ENCODE data around the gene RMC1. TPM values are rescaled to one million over a fixed set of nuclear protein-coding genes. Genes with fewer than 3 reads are reported as not detected.

Gene RMC1
- total and polyA plus RNA-seq, 2 of the 13 experiments (the other 11 are each of a cell fraction or from before 2014, with no cell fraction given) = 9.4 to 19.5 TPM

DNA sequence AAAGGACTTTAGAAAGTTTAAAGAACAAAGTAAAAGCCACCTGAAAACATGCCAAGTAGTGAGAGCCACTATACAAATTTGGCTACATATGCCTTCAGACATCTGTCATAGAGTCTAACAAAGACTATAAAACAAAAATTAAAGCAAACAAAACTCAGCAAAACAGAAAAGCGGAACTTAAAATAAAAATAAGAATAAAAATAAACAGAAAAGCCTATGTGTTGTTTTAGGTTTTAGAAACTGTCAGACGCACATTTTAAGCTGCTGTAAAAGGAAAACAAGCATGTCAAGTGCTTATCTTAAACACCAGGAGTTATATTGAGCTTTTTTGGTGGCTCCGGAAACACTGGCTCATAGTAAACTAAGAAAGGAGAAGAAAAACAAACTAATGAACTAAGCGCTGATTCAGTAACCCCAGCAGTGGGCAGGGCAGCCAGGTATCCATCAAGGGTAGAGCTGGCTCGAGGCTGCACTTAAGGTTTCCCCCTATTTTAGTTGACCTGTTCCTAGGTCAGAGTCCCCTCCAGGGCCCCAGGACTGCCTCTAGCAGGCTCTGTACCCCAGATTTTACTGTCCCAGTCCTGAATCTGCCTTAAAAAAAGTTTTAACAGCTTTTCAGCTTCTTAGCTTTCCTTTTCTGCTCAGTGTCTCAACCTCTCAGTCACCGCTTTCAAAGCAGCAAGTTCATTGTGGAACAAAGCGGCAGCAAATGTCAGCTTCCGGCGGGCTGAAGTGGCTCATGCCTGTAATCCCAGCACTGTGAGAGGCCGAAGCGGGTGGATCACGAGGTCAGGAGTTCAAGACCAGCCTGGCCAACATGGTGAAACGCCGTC, 15.4 kb upstream of the RMC1 start (continued):
- TF ChIP-seq ZNF382 (CRISPR knock-in tag; IDR thresholded peaks at IDR 0.05; ENCODE audit: borderline replicate concordance) (no peak), PAF1 (CRISPR knock-in tag; IDR thresholded peaks at IDR 0.05) (no peak), ELF3 (CRISPR knock-in tag; IDR thresholded peaks at IDR 0.05) (0 out of 2 replicates have a peak, but pooled peaks have one; percentile 9), IRF2 (CRISPR knock-in tag; IDR thresholded peaks at IDR 0.05) (no peak), ZNF441 (CRISPR knock-in tag; IDR thresholded peaks at IDR 0.05; ENCODE audit: borderline replicate concordance) (peak; percentile 66; the same call in 1 of the 2 replicates), ZNF225 (CRISPR knock-in tag; IDR thresholded peaks at IDR 0.05) (no peak), CBX5 (CRISPR knock-in tag; IDR thresholded peaks at IDR 0.05; ENCODE audit: borderline replicate concordance) (no peak), GABPB1 (CRISPR knock-in tag; IDR thresholded peaks at IDR 0.05) (peak; percentile 67), KDM1A (CRISPR knock-in tag; IDR thresholded peaks at IDR 0.05) (no peak), BORCS8-MEF2B (CRISPR knock-in tag; IDR thresholded peaks at IDR 0.05) (no peak), ASH2L (IDR thresholded peaks at IDR 0.05; ENCODE audit: insufficient read length, low read depth, low read length) (peak; percentile 42), RAD21 (CRISPR knock-in tag; IDR thresholded peaks at IDR 0.05) (no peak)
- TF ChIP-seq, protein P1, sequence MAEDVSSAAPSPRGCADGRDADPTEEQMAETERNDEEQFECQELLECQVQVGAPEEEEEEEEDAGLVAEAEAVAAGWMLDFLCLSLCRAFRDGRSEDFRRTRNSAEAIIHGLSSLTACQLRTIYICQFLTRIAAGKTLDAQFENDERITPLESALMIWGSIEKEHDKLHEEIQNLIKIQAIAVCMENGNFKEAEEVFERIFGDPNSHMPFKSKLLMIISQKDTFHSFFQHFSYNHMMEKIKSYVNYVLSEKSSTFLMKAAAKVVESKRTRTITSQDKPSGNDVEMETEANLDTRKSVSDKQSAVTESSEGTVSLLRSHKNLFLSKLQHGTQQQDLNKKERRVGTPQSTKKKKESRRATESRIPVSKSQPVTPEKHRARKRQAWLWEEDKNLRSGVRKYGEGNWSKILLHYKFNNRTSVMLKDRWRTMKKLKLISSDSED (CRISPR knock-in tag; IDR thresholded peaks at IDR 0.05) = no peak
- TF ChIP-seq, protein P2, sequence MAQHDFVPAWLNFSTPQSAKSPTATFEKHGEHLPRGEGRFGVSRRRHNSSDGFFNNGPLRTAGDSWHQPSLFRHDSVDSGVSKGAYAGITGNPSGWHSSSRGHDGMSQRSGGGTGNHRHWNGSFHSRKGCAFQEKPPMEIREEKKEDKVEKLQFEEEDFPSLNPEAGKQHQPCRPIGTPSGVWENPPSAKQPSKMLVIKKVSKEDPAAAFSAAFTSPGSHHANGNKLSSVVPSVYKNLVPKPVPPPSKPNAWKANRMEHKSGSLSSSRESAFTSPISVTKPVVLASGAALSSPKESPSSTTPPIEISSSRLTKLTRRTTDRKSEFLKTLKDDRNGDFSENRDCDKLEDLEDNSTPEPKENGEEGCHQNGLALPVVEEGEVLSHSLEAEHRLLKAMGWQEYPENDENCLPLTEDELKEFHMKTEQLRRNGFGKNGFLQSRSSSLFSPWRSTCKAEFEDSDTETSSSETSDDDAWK (CRISPR knock-in tag; IDR thresholded peaks at IDR 0.05) = no peak
- TF ChIP-seq, protein P3, sequence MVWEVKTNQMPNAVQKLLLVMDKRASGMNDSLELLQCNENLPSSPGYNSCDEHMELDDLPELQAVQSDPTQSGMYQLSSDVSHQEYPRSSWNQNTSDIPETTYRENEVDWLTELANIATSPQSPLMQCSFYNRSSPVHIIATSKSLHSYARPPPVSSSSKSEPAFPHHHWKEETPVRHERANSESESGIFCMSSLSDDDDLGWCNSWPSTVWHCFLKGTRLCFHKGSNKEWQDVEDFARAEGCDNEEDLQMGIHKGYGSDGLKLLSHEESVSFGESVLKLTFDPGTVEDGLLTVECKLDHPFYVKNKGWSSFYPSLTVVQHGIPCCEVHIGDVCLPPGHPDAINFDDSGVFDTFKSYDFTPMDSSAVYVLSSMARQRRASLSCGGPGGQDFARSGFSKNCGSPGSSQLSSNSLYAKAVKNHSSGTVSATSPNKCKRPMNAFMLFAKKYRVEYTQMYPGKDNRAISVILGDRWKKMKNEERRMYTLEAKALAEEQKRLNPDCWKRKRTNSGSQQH (CRISPR knock-in tag; IDR thresholded peaks at IDR 0.05; ENCODE audit: low read depth) = no peak
- TF ChIP-seq, protein P4, sequence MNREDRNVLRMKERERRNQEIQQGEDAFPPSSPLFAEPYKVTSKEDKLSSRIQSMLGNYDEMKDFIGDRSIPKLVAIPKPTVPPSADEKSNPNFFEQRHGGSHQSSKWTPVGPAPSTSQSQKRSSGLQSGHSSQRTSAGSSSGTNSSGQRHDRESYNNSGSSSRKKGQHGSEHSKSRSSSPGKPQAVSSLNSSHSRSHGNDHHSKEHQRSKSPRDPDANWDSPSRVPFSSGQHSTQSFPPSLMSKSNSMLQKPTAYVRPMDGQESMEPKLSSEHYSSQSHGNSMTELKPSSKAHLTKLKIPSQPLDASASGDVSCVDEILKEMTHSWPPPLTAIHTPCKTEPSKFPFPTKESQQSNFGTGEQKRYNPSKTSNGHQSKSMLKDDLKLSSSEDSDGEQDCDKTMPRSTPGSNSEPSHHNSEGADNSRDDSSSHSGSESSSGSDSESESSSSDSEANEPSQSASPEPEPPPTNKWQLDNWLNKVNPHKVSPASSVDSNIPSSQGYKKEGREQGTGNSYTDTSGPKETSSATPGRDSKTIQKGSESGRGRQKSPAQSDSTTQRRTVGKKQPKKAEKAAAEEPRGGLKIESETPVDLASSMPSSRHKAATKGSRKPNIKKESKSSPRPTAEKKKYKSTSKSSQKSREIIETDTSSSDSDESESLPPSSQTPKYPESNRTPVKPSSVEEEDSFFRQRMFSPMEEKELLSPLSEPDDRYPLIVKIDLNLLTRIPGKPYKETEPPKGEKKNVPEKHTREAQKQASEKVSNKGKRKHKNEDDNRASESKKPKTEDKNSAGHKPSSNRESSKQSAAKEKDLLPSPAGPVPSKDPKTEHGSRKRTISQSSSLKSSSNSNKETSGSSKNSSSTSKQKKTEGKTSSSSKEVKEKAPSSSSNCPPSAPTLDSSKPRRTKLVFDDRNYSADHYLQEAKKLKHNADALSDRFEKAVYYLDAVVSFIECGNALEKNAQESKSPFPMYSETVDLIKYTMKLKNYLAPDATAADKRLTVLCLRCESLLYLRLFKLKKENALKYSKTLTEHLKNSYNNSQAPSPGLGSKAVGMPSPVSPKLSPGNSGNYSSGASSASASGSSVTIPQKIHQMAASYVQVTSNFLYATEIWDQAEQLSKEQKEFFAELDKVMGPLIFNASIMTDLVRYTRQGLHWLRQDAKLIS (CRISPR knock-in tag; IDR thresholded peaks at IDR 0.05) = no peak
- TF ChIP-seq, protein P5, sequence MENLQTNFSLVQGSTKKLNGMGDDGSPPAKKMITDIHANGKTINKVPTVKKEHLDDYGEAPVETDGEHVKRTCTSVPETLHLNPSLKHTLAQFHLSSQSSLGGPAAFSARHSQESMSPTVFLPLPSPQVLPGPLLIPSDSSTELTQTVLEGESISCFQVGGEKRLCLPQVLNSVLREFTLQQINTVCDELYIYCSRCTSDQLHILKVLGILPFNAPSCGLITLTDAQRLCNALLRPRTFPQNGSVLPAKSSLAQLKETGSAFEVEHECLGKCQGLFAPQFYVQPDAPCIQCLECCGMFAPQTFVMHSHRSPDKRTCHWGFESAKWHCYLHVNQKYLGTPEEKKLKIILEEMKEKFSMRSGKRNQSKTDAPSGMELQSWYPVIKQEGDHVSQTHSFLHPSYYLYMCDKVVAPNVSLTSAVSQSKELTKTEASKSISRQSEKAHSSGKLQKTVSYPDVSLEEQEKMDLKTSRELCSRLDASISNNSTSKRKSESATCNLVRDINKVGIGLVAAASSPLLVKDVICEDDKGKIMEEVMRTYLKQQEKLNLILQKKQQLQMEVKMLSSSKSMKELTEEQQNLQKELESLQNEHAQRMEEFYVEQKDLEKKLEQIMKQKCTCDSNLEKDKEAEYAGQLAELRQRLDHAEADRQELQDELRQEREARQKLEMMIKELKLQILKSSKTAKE (CRISPR knock-in tag; IDR thresholded peaks at IDR 0.05; ENCODE audit: borderline replicate concordance) = no peak
- TF ChIP-seq, protein P6, sequence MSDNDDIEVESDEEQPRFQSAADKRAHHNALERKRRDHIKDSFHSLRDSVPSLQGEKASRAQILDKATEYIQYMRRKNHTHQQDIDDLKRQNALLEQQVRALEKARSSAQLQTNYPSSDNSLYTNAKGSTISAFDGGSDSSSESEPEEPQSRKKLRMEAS (IDR thresholded peaks at IDR 0.05) = peak; percentile 21; the same call in 1 of the 2 replicates

Data from HepG2 (cell line).